HG02884 (cell line): ENCODE data around the gene SCUBE1.

Experiments used
- ATAC-seq: cut with Tn5 transposase; IDR thresholded peaks from one replicate; pipeline ENCODE4 v1.9.1; 2021; ENCODE audit warnings: mild to moderate bottlenecking, moderate library complexity; ENCODE audit not compliant: unreplicated experiment

Gene SCUBE1

GRCh38 chr22:43183496-43184277 lies 159.5 kb downstream of the SCUBE1 start:
- ATAC-seq = no peak

DNA sequence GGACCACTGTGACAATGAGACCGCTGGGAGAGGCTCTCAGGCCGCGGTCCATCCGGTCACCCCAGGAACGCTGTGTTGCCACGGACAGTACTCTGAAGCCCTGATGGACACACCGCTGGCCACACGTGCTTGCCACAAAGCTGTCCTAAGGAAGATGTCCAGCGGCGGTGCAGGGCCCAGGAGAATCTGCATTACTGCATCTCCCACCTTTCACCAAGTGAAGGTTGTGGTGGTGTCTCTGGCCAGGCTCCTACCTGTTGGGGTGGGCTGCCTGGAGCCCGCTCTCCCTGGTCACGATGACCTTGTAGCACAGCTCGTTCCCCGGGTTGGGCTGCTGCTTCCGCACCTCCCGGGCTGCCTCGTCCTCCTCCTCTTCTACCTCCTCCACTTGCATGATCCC lies 160.4 kb downstream of the SCUBE1 start:
- no peak for ATAC-seq

DNA sequence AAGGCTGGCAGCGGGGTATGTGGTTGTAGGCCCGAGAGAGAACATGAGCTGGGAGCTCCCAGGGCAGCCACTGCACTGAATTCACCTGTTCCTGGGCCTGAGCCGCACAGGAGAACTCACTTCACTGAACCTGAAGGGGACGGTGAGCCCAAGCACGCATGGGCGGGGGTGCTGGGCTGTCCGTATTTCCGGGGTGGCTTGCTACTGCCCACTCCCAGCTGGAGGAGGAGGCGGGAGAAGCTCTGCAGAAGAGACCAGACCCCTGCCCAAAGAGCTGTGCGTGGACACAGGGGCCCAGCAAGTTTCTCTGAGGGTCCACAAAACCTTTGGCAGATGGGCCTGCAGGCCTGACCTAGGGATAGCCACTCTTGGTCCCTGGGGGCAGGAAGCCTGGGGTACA lies 161.1 kb downstream of the SCUBE1 start:
- no peak for ATAC-seq

- no peak for ATAC-seq
These were observed 161.7 kb downstream of the SCUBE1 start for GRCh38 chr22:43181321-43182076.

GRCh38 chr22:43180670-43181069 lies 162.5 kb downstream of the SCUBE1 start:
- ATAC-seq = no peak

DNA sequence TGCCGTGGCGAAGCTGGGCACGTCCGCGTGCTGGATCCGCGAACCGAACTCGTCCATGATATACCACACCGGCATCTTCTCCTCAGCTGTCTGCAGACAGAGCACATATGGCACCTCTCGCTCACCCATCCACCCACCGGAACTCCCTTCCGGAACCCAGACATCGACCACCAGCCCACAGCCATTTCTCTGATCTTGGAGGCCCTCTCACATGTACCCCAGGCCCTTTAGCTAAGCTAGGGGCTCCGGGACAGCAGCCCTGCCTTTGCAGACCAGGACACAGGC lies 163.3 kb downstream of the SCUBE1 start:
- ATAC-seq = no peak

- no peak for ATAC-seq
These were observed 163.8 kb downstream of the SCUBE1 start for GRCh38 chr22:43179146-43179910.

GRCh38 chr22:43177479-43177878 lies 165.7 kb downstream of the SCUBE1 start:
- ATAC-seq = no peak

- ATAC-seq = no peak
These were observed 167.1 kb downstream of the SCUBE1 start for GRCh38 chr22:43176090-43176489.

GRCh38 chr22:43174941-43175531 lies 168.1 kb downstream of the SCUBE1 start:
- no peak for ATAC-seq

DNA sequence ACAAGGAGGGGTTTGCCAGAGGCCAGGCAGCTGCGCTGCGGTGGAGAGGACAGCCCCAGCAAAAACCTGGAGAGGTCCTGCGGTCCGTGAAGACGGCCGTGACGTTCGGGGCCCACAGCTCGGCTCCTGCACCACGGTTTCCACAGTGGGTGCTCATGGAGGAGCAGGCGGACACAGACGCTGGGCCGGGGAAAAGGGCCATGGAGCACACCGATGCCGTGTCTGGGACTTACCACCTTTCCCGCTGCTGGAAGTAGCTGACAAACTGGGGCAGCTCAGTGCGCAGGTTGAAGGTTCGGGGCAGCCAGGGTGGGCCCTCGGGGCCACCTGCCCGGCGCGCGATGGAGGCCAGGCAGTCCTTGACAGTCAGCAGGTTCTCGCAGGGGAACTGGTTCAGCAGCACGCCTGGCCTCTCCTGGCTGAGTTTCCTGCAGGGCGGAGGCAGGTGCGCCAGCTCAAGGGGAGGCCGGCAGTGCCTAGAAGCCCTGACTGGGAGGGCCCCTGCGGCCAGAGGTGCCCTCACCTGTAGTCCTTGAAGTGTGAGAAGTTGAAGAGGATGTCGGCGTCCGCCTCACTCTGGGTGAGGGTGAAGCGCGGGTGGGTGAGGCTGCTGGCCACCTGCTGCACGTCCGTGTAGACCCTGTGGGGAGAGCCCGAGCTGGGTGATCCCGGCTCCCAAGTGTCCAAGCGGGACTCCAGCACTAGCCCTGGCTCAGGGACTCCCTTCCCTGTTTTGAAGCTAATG lies 169.0 kb downstream of the SCUBE1 start:
- ATAC-seq = no peak

GRCh38 chr22:43173566-43173965 lies 169.6 kb downstream of the SCUBE1 start:
- no peak for ATAC-seq

DNA sequence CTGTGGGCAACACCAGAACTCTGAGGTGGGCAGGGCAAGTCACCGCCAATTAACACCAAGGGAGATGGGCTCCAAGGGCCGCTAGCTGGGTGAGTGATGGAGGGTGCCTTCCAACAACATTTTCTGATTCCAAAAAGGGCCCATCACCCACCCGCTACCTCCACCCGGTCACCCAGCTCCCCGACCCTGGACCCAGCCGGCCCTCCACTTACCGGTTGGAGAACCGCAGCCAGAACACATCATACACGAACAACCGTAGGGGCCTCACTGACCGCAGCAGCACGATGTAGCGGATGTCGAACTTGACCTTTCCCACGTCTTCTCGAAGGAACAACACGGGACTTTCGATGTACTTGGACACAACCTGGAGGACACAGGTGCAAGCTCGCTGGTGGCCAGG lies 171.0 kb downstream of the SCUBE1 start:
- no peak for ATAC-seq

GRCh38 chr22:43171607-43172006 lies 171.6 kb downstream of the SCUBE1 start:
- no peak for ATAC-seq

GRCh38 chr22:43171019-43171491 lies 172.1 kb downstream of the SCUBE1 start:
- no peak for ATAC-seq

DNA sequence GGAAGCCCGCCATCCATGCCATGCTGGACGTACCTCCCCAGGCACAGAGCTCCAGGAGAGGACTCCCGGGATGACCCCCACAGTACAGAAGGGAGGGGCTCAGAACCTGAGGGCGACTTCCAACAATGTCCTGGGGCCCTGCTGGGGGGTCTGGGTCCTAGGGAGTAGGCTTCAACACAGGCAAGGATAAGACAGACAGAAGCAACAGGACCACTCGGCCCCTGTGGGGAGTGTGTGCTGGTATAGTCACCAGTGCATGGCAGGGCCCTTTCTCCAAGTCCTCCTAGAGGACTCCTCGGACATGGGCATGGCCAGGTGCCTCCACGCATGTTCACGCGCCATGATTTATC lies 173.1 kb downstream of the SCUBE1 start:
- ATAC-seq = no peak

GRCh38 chr22:43169310-43170130 lies 173.7 kb downstream of the SCUBE1 start:
- ATAC-seq = no peak

- no peak for ATAC-seq
These were observed 174.5 kb downstream of the SCUBE1 start for GRCh38 chr22:43168471-43169309.

GRCh38 chr22:43167001-43167589 lies 176.1 kb downstream of the SCUBE1 start:
- ATAC-seq = no peak
